Vagina (tissue), 2 donors: ENCODE measurements around the gene TMEM54. TPM values are rescaled to one million over a fixed set of nuclear protein-coding genes. Genes with fewer than 3 reads are reported as not detected.

Experiments
- DNase-seq, 2 donors: peaks; one replicate each; pipeline ENCODE4 v3.0.0-alpha.2; 2017; ENCODE audit errors: extremely low spot score in 2 of 2
- H3K27ac ChIP-seq: fragments of 200-600 bp; sonication (generic); one replicate; pipeline ENCODE4 v1.5.1; 2019
- H3K27me3 ChIP-seq: fragments of 200-600 bp; sonication (generic); one replicate; pipeline ENCODE4 v1.5.1; 2019
- H3K36me3 ChIP-seq, 2 donors: fragments of 200-600 bp; sonication (generic); one replicate each; pipeline ENCODE4 v1.5.1; 2017 to 2019
- H3K4me1 ChIP-seq: fragments of 200-600 bp; sonication (generic); one replicate; pipeline ENCODE4 v1.5.1; 2019
- H3K4me3 ChIP-seq, 2 donors: fragments of 200-600 bp; sonication (generic); 1 replicate in 1 of 2; 2 replicates in 1 of 2; pipeline ENCODE4 v1.5.1; 2016 to 2019
- H3K9me3 ChIP-seq: fragments of 200-600 bp; sonication (generic); one replicate; pipeline ENCODE4 v1.5.1; 2019
- POLR2A ChIP-seq, 2 donors: fragments of 450-650 bp; IDR thresholded peaks; one replicate each; pipeline ENCODE4 v1.6.1; 2017; ENCODE audit warnings: antibody characterized with exemption in 2 of 2, mild to moderate bottlenecking in 2 of 2, moderate library complexity in 2 of 2
- POLR2AphosphoS5 ChIP-seq, 2 donors: sonication (generic); formaldehyde crosslinking; IDR thresholded peaks; one replicate each; pipeline ENCODE4 v1.9.0; 2017; ENCODE audit warnings: antibody characterized with exemption in 2 of 2, mild to moderate bottlenecking in 2 of 2, low read depth in 1 of 2; ENCODE audit not compliant: insufficient read depth in 1 of 2
- intact Hi-C: fragments of 100-400 bp; cut with DNase I; formaldehyde crosslinking; loops from one replicate; pipeline ENCODE4 v1.15.1; 2023
- total RNA-seq: library from RNA; depleted of rRNA; stranded (reverse); fragments of >200 nt; gene quantifications from one replicate; pipeline ENCODE4 v1.2.3, GENCODE V29; 2016
- TF ChIP-seq, protein P1 (sequence below), 3 experiments: fragments of 450-650 bp in 2 of 3; fragments of 200-600 bp in 1 of 3; sonication (generic) in 1 of 3; IDR thresholded peaks; one replicate each; pipeline ENCODE4 v1.5.1; 2017 to 2019; ENCODE audit warnings: antibody characterized with exemption in 3 of 3, mild to moderate bottlenecking in 2 of 3, moderate library complexity in 2 of 3

TMEM54 gene
- total RNA-seq, 1 donor from 2014 or later = 36.1 TPM

- Histone ChIP-seq H3K27ac (no peak overlapping the region), H3K36me3 (no peaks in the 10 kb centered on the region), H3K4me3 (no peak overlapping the region), H3K27me3 (no peaks in the 10 kb centered on the region), H3K9me3 (no peaks in the 10 kb centered on the region), H3K4me1 (peaks cover 6% of the 10 kb centered on the region)
- TF ChIP-seq POLR2AphosphoS5 (IDR thresholded peaks at IDR 0.05; ENCODE audit: insufficient read depth in 1 of 2, low read depth in 1 of 2) (no peak), POLR2A (IDR thresholded peaks at IDR 0.05) (no peak)
- TF ChIP-seq, protein P1, sequence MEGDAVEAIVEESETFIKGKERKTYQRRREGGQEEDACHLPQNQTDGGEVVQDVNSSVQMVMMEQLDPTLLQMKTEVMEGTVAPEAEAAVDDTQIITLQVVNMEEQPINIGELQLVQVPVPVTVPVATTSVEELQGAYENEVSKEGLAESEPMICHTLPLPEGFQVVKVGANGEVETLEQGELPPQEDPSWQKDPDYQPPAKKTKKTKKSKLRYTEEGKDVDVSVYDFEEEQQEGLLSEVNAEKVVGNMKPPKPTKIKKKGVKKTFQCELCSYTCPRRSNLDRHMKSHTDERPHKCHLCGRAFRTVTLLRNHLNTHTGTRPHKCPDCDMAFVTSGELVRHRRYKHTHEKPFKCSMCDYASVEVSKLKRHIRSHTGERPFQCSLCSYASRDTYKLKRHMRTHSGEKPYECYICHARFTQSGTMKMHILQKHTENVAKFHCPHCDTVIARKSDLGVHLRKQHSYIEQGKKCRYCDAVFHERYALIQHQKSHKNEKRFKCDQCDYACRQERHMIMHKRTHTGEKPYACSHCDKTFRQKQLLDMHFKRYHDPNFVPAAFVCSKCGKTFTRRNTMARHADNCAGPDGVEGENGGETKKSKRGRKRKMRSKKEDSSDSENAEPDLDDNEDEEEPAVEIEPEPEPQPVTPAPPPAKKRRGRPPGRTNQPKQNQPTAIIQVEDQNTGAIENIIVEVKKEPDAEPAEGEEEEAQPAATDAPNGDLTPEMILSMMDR (IDR thresholded peaks at IDR 0.05) = no peak
- DNase-seq = no peak
- intact Hi-C loops = no loop called here
Measured at GRCh38 chr1:32919811-32920733, 18.9 kb upstream of the TMEM54 start.

GRCh38 chr1:32918179-32918578, 17.0 kb upstream of the TMEM54 start:
- no peak overlapping the region for H3K27ac ChIP-seq
- no peak for DNase-seq
- intact Hi-C loops = no loop called here
- TF ChIP-seq, protein P1 (IDR thresholded peaks at IDR 0.05) = no peak
- TF ChIP-seq POLR2AphosphoS5 (IDR thresholded peaks at IDR 0.05; ENCODE audit: insufficient read depth in 1 of 2, low read depth in 1 of 2) = no peak
- TF ChIP-seq POLR2A (IDR thresholded peaks at IDR 0.05) = no peak
- H3K27me3 ChIP-seq = no peaks in the 10 kb centered on the region
- no peaks in the 10 kb centered on the region for H3K4me1 ChIP-seq
- H3K36me3 ChIP-seq = no peaks in the 10 kb centered on the region
- no peak overlapping the region for H3K4me3 ChIP-seq
- no peaks in the 10 kb centered on the region for H3K9me3 ChIP-seq

DNA sequence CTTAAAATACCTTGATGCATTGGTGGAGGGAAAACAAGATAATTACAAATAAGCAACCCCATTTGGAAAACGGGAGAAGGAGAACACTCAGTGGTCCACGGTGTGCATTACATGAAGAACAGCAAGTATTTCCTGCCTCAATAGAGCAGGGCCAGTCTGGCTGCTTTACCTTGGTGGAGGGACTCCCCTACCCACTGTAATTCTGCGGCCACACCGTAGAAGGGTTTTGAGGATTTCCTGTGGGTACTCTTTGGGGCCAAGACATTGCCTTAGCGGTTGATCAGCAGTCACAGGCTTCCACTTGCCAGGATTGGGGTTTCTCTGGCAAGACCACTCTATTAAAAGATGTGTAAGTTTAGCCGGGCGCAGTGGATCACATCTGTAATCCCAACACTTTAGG, 16.3 kb upstream of the TMEM54 start:
- intact Hi-C loops = no loop called here

GRCh38 chr1:32915766-32916706, 14.8 kb upstream of the TMEM54 start:
- no peaks in the 10 kb centered on the region for H3K36me3 ChIP-seq
- H3K4me3 ChIP-seq = no peak overlapping the region
- intact Hi-C loops = no loop called here
- TF ChIP-seq POLR2AphosphoS5 (IDR thresholded peaks at IDR 0.05; ENCODE audit: insufficient read depth in 1 of 2, low read depth in 1 of 2) = no peak
- TF ChIP-seq, protein P1 (IDR thresholded peaks at IDR 0.05) = no peak
- TF ChIP-seq POLR2A (IDR thresholded peaks at IDR 0.05) = no peak
- no peak overlapping the region for H3K27ac ChIP-seq
- no peaks in the 10 kb centered on the region for H3K9me3 ChIP-seq
- no peak for DNase-seq
- no peaks in the 10 kb centered on the region for H3K27me3 ChIP-seq
- no peaks in the 10 kb centered on the region for H3K4me1 ChIP-seq

More for the DNA sequence above, 16.3 kb upstream of the TMEM54 start:
- DNase-seq = no peak
- H3K4me1 ChIP-seq = no peaks in the 10 kb centered on the region
- no peak overlapping the region for H3K4me3 ChIP-seq
- H3K27me3 ChIP-seq = no peaks in the 10 kb centered on the region
- TF ChIP-seq POLR2AphosphoS5 (IDR thresholded peaks at IDR 0.05; ENCODE audit: insufficient read depth in 1 of 2, low read depth in 1 of 2) = no peak
- TF ChIP-seq, protein P1 (IDR thresholded peaks at IDR 0.05) = no peak
- TF ChIP-seq POLR2A (IDR thresholded peaks at IDR 0.05) = no peak
- H3K36me3 ChIP-seq = no peaks in the 10 kb centered on the region
- H3K9me3 ChIP-seq = no peaks in the 10 kb centered on the region
- no peak overlapping the region for H3K27ac ChIP-seq
